Activated CD8-positive, alpha-beta memory T cell treated with anti-CD3 and anti-CD28 coated beads, Interleukin-2, amount 10 ng/mL, durations not matched to agents 7 days and 5 days (primary cell): ENCODE data around the gene AFAP1L1. TPM values are rescaled to one million over a fixed set of nuclear protein-coding genes. Genes with fewer than 3 reads are reported as not detected.

Experiments
- ATAC-seq: fragments of 150-1000 bp; cut with Tn5 transposase; one replicate; pipeline ENCODE4 v1.10.0; 2021; ENCODE audit warnings: moderate library complexity
- CTCF ChIA-PET: fragments of 350-600 bp; sonication (Branson Sonifier 250); formaldehyde crosslinking; loops from one replicate; lab custom pipeline; 2021; ENCODE audit warnings: antibody characterized with exemption; lab: Charles Lee
- DNase-seq: peaks from one replicate; pipeline ENCODE4 v3.0.0-alpha.2; 2020
- H3K27ac Mint-ChIP-seq: one replicate; pipeline ENCODE4 v1.8.0; 2021; ENCODE audit warnings: mild to moderate bottlenecking, mixed read lengths
- H3K27me3 Mint-ChIP-seq: one replicate; pipeline ENCODE4 v1.8.0; 2021; ENCODE audit warnings: mixed read lengths
- H3K36me3 Mint-ChIP-seq: one replicate; pipeline ENCODE4 v1.8.0; 2021; ENCODE audit warnings: mild to moderate bottlenecking, mixed read lengths
- H3K4me1 Mint-ChIP-seq: one replicate; pipeline ENCODE4 v1.8.0; 2021; ENCODE audit warnings: mixed read lengths
- H3K4me3 Mint-ChIP-seq: one replicate; pipeline ENCODE4 v1.8.0; 2021; ENCODE audit warnings: mild to moderate bottlenecking, moderate library complexity, mixed read lengths
- H3K9me3 Mint-ChIP-seq: one replicate; pipeline ENCODE4 v1.8.0; 2022; ENCODE audit warnings: low read depth, mixed read lengths
- total RNA-seq, 2 experiments: library from RNA; stranded (reverse); gene quantifications; one replicate each; pipeline ENCODE4 v1.2.3, GENCODE V29; 2021

Gene AFAP1L1
- total RNA-seq, 2 experiments from 2014 or later = not detected

DNA sequence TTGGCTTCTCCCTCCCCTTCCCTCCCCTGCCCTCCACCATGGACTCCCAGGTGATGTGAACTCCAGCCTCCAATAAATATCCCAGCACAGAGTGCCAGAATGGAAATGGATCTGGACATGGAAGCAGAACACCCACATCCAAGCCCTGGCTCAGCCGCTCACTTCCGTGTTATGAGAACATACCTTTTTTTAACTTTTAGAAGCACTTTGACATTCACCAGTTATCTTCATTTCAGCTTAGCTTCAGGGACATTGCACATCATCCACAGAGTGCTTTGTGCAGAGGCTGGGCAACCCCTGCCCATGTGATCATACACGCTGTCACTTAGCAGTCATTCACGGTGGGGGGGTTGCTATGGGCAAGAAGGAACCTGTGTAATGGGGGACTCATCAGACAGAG is 9.1 kb downstream of the AFAP1L1 start:
- H3K4me1 Mint-ChIP-seq = no peaks in the 10 kb centered on the region

DNA sequence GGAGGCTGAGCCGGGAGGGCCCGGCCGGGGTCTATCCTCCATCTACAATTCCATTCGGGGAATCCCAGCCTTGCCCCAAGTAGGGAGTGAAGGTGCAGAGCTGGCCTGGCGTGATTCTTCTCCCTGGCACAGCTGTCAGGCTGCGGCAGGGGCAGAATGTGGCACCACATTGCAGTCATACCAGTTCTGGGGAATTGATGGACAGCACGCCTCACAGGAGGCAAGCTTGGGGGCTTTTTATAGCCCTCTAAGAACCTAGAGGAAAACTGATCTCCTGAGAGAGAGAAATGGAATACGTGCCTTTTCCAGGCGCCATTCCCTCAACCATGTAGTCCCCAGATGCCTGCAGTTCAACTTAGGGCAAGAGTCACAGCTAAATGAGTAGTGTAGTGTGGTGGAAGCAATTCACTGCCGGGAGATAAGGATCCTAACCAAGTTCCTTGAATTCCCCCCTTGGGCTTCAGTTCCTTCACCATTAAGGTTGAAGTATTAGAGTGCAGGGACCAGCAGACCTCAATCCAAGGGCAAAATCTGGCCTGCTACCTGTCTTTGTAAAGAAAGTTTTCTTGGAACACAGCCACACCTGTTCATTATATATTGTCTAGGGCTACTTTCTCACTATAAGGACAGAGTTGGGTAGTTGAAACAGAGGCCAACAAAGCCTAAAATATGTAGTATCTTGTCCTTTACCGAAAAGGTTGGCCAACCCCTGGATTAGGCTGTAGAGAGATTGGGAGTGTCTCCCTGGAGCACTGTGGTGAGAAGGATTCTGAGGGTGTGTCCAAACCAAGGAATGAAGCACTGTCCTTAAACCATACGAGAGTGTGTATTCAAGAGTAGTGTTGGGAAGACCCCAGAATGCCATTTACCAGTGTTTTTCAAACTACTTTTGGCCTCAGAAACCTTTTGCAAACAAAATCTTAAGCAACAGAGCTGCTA is 10.6 kb downstream of the AFAP1L1 start:
- Mint-ChIP-seq H3K4me1 (no peaks in the 10 kb centered on the region), H3K9me3 (no peaks in the 10 kb centered on the region), H3K4me3 (no peak overlapping the region), H3K27ac (no peak overlapping the region), H3K27me3 (peaks cover 36% of the 10 kb centered on the region), H3K36me3 (no peaks in the 10 kb centered on the region)
- no peak for DNase-seq
- no peak for ATAC-seq
- CTCF ChIA-PET = interaction anchor here (1.1 kb wide), 1 partner anchor 13 kb away, joined by 4 read pairs; no protein-coding TSS in a partner anchor

More for the DNA sequence above, 9.1 kb downstream of the AFAP1L1 start:
- Mint-ChIP-seq H3K4me3 (no peak overlapping the region), H3K36me3 (no peaks in the 10 kb centered on the region), H3K27me3 (peaks cover 51% of the 10 kb centered on the region), H3K9me3 (no peaks in the 10 kb centered on the region), H3K27ac (no peak overlapping the region)
- no peak for DNase-seq
- CTCF ChIA-PET = interaction anchor here (1.1 kb wide), 1 partner anchor 152 kb away, joined by 3 read pairs; no protein-coding TSS in a partner anchor
- no peak for ATAC-seq

DNA sequence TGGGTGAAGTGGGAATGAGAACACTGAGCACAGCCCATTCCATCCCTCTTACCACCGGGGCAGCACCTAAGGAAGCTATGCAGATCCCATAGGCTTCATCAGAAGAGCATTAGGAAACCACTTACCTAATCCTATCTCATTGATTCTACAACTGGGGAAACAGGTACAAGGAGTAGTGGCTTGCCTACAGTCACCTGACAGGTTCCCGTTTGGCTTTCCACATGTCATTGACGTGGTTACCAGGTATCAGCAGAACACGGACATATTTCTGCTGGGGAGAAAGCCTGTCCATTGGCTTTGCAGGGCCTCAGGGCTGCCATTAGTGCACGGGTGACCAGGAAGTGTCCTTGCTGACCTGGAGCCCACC is 11.3 kb downstream of the AFAP1L1 start:
- Mint-ChIP-seq H3K4me1 (no peaks in the 10 kb centered on the region), H3K27me3 (peaks cover 31% of the 10 kb centered on the region), H3K9me3 (no peaks in the 10 kb centered on the region), H3K27ac (no peak overlapping the region), H3K4me3 (no peak overlapping the region), H3K36me3 (no peaks in the 10 kb centered on the region)
- ATAC-seq (no peak), DNase-seq (no peak)
- CTCF ChIA-PET = interaction anchor here (1.1 kb wide), 1 partner anchor 12 kb away, joined by 4 read pairs; no protein-coding TSS in a partner anchor

DNA sequence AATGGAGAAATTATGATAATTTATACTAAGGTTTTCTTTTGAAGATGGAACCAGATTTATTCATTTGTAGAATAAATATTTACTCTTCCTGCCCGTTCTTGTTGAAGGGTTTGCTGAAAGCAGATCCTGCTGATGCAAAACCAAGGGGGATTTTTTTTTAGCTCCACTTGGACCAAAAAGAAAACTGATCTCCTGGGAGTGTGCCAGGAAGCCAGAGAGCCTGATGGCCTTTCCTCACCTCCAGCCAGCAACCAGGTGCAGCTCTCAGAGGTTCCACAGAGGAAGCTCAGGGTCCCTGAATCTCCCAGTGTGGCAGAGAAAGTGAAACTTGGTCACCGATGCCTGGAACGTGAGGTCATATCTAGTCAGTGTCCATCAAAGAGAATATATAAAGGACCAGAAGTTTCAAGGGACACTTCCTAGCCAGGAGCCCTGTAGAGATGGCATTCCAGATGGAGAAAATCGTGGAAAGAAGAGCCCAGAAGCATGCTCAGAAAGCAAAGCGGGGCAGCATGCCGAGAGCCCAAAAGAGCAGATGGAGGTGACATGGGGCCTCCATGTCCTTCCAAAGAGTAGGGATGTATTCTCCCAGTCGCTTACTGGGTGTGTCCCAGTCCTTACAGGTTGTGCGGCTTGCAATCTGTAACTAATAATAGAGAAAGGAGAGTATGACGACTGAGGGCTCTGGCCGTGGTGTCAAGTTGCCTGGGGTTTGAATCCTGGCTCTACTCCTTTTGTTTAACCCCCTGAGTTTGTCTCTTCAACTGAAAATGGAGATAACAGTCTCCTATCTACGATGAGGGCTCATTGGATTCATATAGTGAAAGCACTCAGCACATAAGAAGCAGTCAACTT is 12.2 kb downstream of the AFAP1L1 start:
- no peak for DNase-seq
- Mint-ChIP-seq H3K4me1 (no peaks in the 10 kb centered on the region), H3K36me3 (no peaks in the 10 kb centered on the region), H3K27me3 (peaks cover 23% of the 10 kb centered on the region), H3K4me3 (no peak overlapping the region), H3K27ac (no peak overlapping the region), H3K9me3 (no peaks in the 10 kb centered on the region)
- no peak for ATAC-seq
- CTCF ChIA-PET = interaction anchor here (1.1 kb wide), 1 partner anchor 11 kb away, joined by 4 read pairs; no protein-coding TSS in a partner anchor

DNA sequence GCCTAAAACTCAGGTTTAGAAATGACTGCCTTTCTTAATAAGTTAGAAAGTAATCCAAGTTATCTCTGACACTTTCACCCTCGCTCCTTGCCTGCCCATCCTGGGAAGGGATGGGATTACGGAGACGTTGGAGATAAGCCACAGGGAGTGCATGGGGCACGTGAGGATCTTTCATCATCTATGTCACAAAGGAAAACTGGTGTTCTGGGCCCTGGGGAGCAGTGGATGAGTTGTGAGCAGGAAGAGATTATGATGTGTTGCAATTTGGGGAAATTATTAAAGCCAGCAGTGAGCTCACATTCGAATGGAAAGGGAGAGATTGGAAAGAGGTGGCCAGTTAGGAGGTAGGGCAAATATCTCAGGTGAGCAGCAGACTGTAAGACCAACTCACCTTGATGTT is 12.8 kb downstream of the AFAP1L1 start:
- H3K36me3 Mint-ChIP-seq = no peaks in the 10 kb centered on the region
- no peaks in the 10 kb centered on the region for H3K9me3 Mint-ChIP-seq
- no peak overlapping the region for H3K4me3 Mint-ChIP-seq
- CTCF ChIA-PET = no interaction called here
- no peak for ATAC-seq
- H3K4me1 Mint-ChIP-seq = no peaks in the 10 kb centered on the region
- DNase-seq = no peak
- H3K27me3 Mint-ChIP-seq = peaks cover 20% of the 10 kb centered on the region
- no peak overlapping the region for H3K27ac Mint-ChIP-seq

DNA sequence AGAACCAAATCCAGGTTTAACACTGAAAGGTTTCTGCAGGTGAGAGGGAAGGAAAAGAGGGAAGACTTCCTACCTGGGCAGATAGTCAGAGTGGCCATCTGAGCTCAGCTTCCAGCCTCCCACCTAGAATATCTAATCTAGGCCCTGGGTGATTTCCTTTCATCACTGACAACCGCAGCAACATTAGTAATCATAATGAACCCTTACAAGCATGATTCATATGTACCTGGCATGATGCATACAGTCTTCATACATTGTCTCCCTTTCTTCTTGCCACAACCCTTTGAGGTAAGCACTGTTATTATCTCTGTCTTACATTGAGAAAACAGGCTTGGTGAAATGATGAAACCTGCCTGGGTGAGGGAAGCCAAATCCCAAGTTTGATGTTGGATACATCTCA is 13.5 kb downstream of the AFAP1L1 start:
- no peak for ATAC-seq
- CTCF ChIA-PET = no interaction called here
- no peak for DNase-seq
- no peaks in the 10 kb centered on the region for H3K4me1 Mint-ChIP-seq
- H3K4me3 Mint-ChIP-seq = no peak overlapping the region
- H3K36me3 Mint-ChIP-seq = no peaks in the 10 kb centered on the region
- H3K27ac Mint-ChIP-seq = no peak overlapping the region
- no peaks in the 10 kb centered on the region for H3K9me3 Mint-ChIP-seq
- H3K27me3 Mint-ChIP-seq = peaks cover 13% of the 10 kb centered on the region

DNA sequence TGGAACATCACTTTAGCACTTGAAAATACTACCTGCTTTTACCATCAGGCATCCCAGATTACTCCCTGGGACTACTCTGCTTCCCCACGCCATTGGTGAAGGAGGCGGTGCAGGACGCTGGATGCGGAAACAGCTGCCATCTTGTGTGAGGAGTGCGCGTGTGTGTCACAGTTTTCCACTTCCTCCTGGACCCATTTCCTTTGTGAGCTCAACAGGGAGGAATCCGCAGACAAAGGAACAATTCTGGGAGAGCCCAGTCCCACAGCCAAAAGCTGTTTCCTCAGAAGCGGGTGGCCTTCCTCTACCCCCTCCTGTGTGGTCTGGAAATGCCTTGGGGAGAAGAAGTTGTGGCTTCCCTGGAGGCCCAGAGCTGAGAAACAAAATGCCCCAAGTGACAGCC is 16.8 kb downstream of the AFAP1L1 start:
- no peak for DNase-seq
- H3K27me3 Mint-ChIP-seq = peaks cover 25% of the 10 kb centered on the region
- CTCF ChIA-PET = no interaction called here
- H3K9me3 Mint-ChIP-seq = no peaks in the 10 kb centered on the region
- H3K36me3 Mint-ChIP-seq = no peaks in the 10 kb centered on the region
- no peak overlapping the region for H3K4me3 Mint-ChIP-seq
- H3K4me1 Mint-ChIP-seq = no peaks in the 10 kb centered on the region
- no peak overlapping the region for H3K27ac Mint-ChIP-seq
- no peak for ATAC-seq

DNA sequence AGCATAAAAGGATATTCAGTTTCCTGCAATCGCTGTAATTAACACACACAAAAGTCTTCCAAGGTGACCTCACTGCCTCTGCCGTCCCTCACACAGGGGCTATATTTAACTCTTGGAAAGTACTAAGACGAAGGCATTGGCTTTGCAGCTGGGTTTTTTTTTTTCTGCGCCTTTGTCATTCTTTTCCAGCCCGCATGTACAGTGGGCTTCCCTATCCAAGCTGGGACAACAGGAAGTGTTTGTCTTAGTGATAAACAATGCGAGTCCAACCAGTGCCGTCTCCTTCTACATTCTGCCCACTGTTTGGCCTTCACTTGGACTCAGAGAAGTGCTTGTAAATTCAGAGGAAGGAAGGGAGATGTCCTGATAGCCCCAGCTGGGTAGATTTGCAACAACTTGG is 17.6 kb downstream of the AFAP1L1 start:
- Mint-ChIP-seq H3K36me3 (no peaks in the 10 kb centered on the region), H3K9me3 (no peaks in the 10 kb centered on the region), H3K27ac (no peak overlapping the region), H3K27me3 (peaks cover 22% of the 10 kb centered on the region), H3K4me3 (no peak overlapping the region), H3K4me1 (no peaks in the 10 kb centered on the region)
- no peak for DNase-seq
- CTCF ChIA-PET = no interaction called here
- ATAC-seq = no peak

DNA sequence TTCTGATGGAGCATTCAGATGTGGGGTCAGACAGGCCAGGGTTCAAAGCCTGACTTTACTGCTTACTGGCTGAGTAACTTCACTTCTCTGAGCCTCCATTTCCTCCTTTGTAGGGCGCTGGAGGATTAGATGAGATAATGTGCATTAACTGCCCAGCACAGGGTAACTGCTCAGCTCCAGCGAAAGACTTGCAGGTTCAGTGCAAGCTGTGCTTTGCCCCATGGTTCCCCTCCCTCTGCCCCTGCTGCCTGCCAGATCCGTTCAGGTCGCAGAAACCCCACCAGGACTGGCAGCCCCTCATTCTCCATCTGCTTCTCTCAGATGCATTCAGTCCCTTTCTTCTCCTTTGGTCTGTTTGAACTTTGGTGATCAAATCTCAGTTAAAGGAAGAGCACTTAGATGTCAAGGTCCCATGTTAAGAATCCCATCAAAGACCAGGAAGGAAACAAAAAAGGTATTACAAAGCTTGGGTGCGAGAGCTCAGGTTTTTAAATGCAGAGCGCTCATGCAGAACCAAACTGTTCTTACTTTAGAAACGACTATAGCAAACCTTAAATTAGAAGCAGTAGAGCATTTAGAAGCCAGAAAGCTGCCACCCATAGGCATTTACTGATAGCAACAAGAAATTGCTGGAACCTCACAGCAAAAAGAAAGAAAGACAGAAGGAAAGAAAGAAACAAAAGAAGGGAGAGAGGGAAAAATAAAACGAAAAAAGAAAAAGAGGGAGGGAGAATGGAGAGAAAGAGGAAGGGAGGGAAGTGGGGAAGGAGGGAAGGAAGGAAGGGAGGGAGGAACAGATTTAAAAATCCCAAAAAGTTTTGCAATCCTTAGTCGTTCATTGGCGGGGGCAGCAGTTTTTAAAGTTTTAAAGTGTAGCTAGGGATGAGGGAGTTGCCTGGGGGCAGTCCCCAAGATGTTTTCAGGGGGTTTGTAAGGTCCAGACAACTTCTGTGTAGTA is 23.5 kb downstream of the AFAP1L1 start:
- Mint-ChIP-seq H3K9me3 (no peaks in the 10 kb centered on the region), H3K4me3 (no peak overlapping the region), H3K27ac (no peak overlapping the region), H3K36me3 (no peaks in the 10 kb centered on the region), H3K4me1 (no peaks in the 10 kb centered on the region), H3K27me3 (peaks cover 45% of the 10 kb centered on the region)
- ATAC-seq = no peak
- no peak for DNase-seq
- CTCF ChIA-PET = interaction anchor here (1.2 to 1.7 kb wide), 3 partner anchors 12 to 31 kb away, joined by 3 to 4 read pairs (median 3); no protein-coding TSS in a partner anchor

DNA sequence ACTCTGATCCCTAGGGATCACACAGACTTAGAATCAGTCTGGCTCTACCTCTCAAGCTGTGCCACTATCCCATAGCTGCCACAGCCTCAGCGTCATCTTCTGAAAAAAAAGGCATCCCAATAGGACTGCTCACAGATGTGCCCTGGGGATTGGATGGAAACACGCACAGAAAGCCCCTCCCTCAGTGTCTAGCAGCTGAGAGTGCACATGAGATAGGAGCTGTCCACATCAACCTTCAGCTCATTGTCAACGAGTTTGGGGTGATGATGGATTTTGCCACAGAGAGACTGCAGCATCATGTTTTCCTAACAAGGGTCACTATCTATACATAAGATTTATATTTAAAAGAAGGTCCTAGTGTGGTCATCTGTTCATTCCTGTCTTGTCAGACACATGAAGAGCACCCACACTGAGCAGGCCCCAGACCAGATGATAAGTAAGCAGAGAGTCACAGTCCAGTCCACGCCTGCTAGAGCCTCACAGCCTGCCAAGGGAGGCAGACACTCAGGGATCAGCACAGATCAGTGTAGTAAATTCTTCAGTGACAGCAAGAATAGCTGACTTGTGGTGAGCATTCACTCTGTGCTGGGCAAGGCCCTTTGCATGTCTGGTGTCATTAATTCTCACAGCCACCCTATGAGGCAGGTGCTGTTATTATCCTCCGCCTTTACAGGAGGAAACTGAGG is 25.8 kb downstream of the AFAP1L1 start:
- CTCF ChIA-PET = interaction anchor here (0.9 to 1.4 kb wide), 3 partner anchors 28 to 156 kb away, joined by 3 to 4 read pairs (median 3); partner anchors contain the start of gene ABLIM3
- no peaks in the 10 kb centered on the region for H3K4me1 Mint-ChIP-seq
- no peaks in the 10 kb centered on the region for H3K9me3 Mint-ChIP-seq
- no peak overlapping the region for H3K27ac Mint-ChIP-seq
- no peaks in the 10 kb centered on the region for H3K36me3 Mint-ChIP-seq
- H3K27me3 Mint-ChIP-seq = peaks cover 30% of the 10 kb centered on the region
- DNase-seq (no peak), ATAC-seq (no peak)
- no peak overlapping the region for H3K4me3 Mint-ChIP-seq

DNA sequence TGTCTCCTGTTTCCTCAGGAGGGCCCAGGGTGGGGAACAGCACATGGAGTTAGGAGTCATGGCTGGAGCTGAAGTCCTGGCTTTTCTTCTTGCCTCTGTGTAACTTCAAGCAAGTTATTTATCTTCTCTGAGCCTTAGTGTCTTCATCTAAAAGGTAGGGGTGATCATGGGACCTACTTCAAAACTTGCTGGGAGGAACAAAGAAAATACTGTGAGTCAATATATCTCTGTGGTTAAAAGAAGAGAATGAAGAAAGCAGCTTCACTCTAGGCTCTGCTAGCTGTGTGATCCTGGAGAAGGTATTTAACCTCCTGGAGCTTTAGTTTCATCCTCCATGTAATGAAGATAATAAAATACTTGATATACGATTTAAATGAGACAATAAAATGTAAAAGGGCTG is 26.5 kb downstream of the AFAP1L1 start:
- H3K4me1 Mint-ChIP-seq = no peaks in the 10 kb centered on the region
- ATAC-seq (no peak), DNase-seq (no peak)
- H3K27me3 Mint-ChIP-seq = peaks cover 29% of the 10 kb centered on the region
- H3K4me3 Mint-ChIP-seq = no peak overlapping the region
- H3K9me3 Mint-ChIP-seq = no peaks in the 10 kb centered on the region
- no peak overlapping the region for H3K27ac Mint-ChIP-seq
- no peaks in the 10 kb centered on the region for H3K36me3 Mint-ChIP-seq
- CTCF ChIA-PET = interaction anchor here (0.9 to 1.4 kb wide), 3 partner anchors 17 to 157 kb away, joined by 3 to 4 read pairs (median 4); partner anchors contain the start of gene ABLIM3

DNA sequence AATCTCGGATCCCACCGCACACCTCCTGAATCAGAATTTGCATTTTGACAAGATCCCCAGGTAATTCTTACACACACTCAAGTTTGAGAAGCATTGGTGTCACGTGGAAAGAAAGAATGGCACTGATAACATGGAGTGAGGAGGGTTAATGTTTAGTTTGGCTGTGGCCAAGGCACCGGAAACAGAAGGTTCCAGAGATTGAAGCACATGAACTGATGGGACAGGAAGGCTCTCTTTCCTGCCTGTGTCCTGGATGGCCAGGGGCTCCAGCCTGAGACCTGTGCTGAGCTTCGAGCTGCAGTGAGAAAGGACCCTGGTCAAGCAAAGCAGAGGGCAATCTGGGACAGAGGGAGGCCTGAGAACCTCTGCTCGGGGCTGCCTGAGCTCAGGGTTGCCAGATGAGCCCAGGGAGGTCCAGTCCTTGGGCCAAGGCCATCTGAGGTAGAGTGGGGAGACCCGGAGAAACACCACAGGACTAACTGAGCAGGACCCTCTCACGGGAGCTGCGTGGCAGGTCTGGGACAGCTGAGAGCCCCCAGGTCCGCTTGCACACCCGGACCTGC is 27.3 kb downstream of the AFAP1L1 start:
- no peak overlapping the region for H3K4me3 Mint-ChIP-seq
- no peaks in the 10 kb centered on the region for H3K9me3 Mint-ChIP-seq
- no peak overlapping the region for H3K27ac Mint-ChIP-seq
- no peaks in the 10 kb centered on the region for H3K4me1 Mint-ChIP-seq
- ATAC-seq (no peak), DNase-seq (no peak)
- H3K27me3 Mint-ChIP-seq = peaks cover 29% of the 10 kb centered on the region
- H3K36me3 Mint-ChIP-seq = no peaks in the 10 kb centered on the region
- CTCF ChIA-PET = interaction anchor here (0.9 to 1.4 kb wide), 3 partner anchors 16 to 158 kb away, joined by 3 to 4 read pairs (median 4); partner anchors contain the start of gene ABLIM3
